ENCODE data around the gene PROK2.

Gene PROK2

DNA sequence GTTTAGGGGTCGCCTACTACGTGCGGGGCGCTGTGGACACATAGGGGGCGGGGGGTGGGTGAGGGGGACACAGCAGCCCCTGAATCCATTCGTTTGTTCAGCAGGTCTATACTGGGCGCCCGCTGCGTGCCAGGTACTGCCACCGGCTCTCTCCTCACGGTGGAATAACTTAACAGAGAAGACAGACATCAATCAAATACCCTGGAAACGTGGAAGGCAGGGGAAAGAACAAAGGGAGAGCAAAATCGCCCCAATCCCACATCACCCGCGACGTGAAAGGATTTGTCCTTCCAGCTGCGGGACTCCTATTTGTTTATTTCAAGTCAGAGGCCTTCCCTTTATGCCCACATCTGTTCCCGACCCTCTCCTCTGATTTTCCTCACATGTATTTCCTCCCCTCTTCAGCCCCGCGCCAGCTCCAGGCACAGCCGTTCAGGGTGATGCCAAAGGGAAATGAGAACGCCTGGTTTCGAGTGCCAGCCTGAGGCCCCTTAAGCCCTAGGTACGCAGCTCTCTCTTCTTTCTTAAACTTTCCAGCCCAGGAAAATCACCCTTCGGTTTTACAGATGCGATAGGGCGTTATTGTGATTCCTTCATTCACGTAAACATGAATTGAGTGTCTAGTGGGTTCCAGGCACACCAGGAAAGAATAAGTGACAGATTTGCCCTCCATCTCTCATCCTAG lies 726 bp upstream of the PROK2 start:
- Histone ChIP-seq H3K4me2 (ENCODE audit: low read length) (no peak overlapping the region), H3K9me3 (ENCODE audit: insufficient read depth, low read length) (no peaks in the 10 kb centered on the region), H3K36me3 (replicated peaks; ENCODE audit: low read depth, low read length) (no peaks in the 10 kb centered on the region), H3K4me1 (ENCODE audit: low read length) (0 out of 2 replicates have a peak, but pooled peaks cover 4% of the 10 kb centered on the region), H4K20me1 (ENCODE audit: insufficient read depth, low read length) (no peaks in the 10 kb centered on the region), H3K79me2 (ENCODE audit: low read length) (no peaks in the 10 kb centered on the region), H3K9ac (ENCODE audit: low read length) (no peak overlapping the region), H3K27ac (ENCODE audit: low read length) (no peak overlapping the region), H3K27me3 (ENCODE audit: low read depth, low read length) (peaks cover 28% of the 10 kb centered on the region), H3K4me3 (ENCODE audit: low read length) (no peak overlapping the region), H2AFZ (ENCODE audit: low read depth, low read length) (no peak overlapping the region)
- TF ChIP-seq EZH2phosphoT487 (IDR thresholded peaks at IDR 0.05; ENCODE audit: low read depth): no peak
- no peak for TF ChIP-seq CTCF (IDR thresholded peaks at IDR 0.05; ENCODE audit: low read depth, low read length)

DNA sequence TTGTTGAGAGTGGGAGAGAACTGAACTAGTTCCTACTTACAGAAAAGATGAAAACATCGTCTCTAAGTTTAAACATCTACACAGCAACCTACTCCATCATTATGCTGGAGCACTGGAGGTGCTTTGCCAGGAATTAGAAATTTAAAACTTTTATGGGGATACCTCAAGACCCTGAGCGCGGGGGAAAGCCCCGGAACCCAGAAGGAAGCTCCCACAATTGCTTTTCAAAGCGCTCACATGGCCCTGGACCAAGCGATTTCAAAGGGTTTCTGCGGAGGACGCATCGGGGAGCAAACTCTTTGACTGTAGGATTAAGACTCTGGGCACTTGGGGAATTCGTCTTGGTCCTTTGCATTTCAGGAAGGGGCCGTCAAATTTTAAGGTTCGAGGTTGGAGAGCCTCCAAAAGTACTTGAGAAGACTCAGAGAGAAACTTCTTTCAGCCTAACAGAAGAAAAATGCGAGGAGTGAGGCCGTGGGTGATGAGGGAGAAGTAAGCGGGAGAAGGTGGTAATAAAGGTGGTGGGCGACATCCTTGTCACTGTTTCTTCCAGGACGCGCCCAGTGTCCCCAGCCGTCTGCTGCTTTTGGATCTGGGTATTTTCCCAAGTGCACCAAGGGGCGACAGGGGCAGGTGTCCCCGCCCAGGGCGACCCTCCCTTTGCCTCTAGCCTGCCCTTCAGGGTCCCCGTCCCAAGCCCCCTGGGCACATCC lies 591 bp downstream of the PROK2 start:
- no peak overlapping the region for H3K4me2 ChIP-seq (ENCODE audit: low read length)
- no peaks in the 10 kb centered on the region for H3K36me3 ChIP-seq (replicated peaks; ENCODE audit: low read depth, low read length)
- H3K27ac ChIP-seq (ENCODE audit: low read length): no peak overlapping the region
- H3K27me3 ChIP-seq (ENCODE audit: low read depth, low read length): peaks cover 31% of the 10 kb centered on the region
- H4K20me1 ChIP-seq (ENCODE audit: insufficient read depth, low read length): no peaks in the 10 kb centered on the region
- no peak overlapping the region for H3K9ac ChIP-seq (ENCODE audit: low read length)
- 0 out of 2 replicates have a peak, but pooled peaks cover 4% of the 10 kb centered on the region for H3K4me1 ChIP-seq (ENCODE audit: low read length)
- TF ChIP-seq CTCF (IDR thresholded peaks at IDR 0.05; ENCODE audit: low read depth, low read length) (no peak), EZH2phosphoT487 (IDR thresholded peaks at IDR 0.05; ENCODE audit: low read depth) (no peak)
- no peaks in the 10 kb centered on the region for H3K9me3 ChIP-seq (ENCODE audit: insufficient read depth, low read length)
- H3K4me3 ChIP-seq (ENCODE audit: low read length): no peak overlapping the region
- H2AFZ ChIP-seq (ENCODE audit: low read depth, low read length): no peak overlapping the region
- no peaks in the 10 kb centered on the region for H3K79me2 ChIP-seq (ENCODE audit: low read length)

GRCh38 chr3:71783152-71783551 lies 1.8 kb downstream of the PROK2 start:
- H3K27ac ChIP-seq (ENCODE audit: low read length): no peak overlapping the region
- H3K9ac ChIP-seq (ENCODE audit: low read length): no peak overlapping the region
- H3K79me2 ChIP-seq (ENCODE audit: low read length): no peaks in the 10 kb centered on the region
- no peak overlapping the region for H3K4me2 ChIP-seq (ENCODE audit: low read length)
- no peaks in the 10 kb centered on the region for H4K20me1 ChIP-seq (ENCODE audit: insufficient read depth, low read length)
- H3K36me3 ChIP-seq (replicated peaks; ENCODE audit: low read depth, low read length): no peaks in the 10 kb centered on the region
- H3K27me3 ChIP-seq (ENCODE audit: low read depth, low read length): peaks cover 31% of the 10 kb centered on the region
- TF ChIP-seq EZH2phosphoT487 (IDR thresholded peaks at IDR 0.05; ENCODE audit: low read depth) (no peak), CTCF (IDR thresholded peaks at IDR 0.05; ENCODE audit: low read depth, low read length) (no peak)
- peaks cover 9% of the 10 kb centered on the region for H3K4me1 ChIP-seq (ENCODE audit: low read length)
- no peak overlapping the region for H2AFZ ChIP-seq (ENCODE audit: low read depth, low read length)
- no peaks in the 10 kb centered on the region for H3K9me3 ChIP-seq (ENCODE audit: insufficient read depth, low read length)
- H3K4me3 ChIP-seq (ENCODE audit: low read length): no peak overlapping the region

DNA sequence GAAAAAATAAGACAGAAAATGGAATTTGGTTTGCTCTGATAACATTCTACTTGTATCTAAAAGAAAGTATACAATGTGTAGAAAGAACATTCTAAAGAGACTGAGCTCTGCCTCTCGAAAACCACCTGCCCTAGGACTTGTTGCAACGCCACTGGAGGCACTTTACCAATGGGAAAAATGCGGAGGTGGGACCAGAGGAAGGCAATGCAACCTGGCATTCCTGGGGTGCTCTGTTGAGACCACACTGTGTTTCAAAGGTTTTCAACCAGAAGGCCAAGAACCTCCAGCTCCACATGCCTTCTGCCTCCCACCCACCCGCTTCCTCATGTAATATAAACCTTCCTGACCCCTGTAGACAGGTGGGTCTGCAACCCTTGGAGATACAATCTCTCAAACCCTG lies 4.5 kb downstream of the PROK2 start:
- TF ChIP-seq EZH2phosphoT487 (IDR thresholded peaks at IDR 0.05; ENCODE audit: low read depth) (no peak), CTCF (IDR thresholded peaks at IDR 0.05; ENCODE audit: low read depth, low read length) (no peak)
- H3K9me3 ChIP-seq (ENCODE audit: insufficient read depth, low read length): no peaks in the 10 kb centered on the region
- H3K27me3 ChIP-seq (ENCODE audit: low read depth, low read length): peaks cover 22% of the 10 kb centered on the region
- H3K27ac ChIP-seq (ENCODE audit: low read length): no peak overlapping the region
- no peak overlapping the region for H3K9ac ChIP-seq (ENCODE audit: low read length)
- H4K20me1 ChIP-seq (ENCODE audit: insufficient read depth, low read length): no peaks in the 10 kb centered on the region
- peaks cover 14% of the 10 kb centered on the region for H3K4me1 ChIP-seq (ENCODE audit: low read length)
- no peak overlapping the region for H2AFZ ChIP-seq (ENCODE audit: low read depth, low read length)
- H3K4me2 ChIP-seq (ENCODE audit: low read length): no peak overlapping the region
- no peak overlapping the region for H3K4me3 ChIP-seq (ENCODE audit: low read length)
- no peaks in the 10 kb centered on the region for H3K79me2 ChIP-seq (ENCODE audit: low read length)
- H3K36me3 ChIP-seq (replicated peaks; ENCODE audit: low read depth, low read length): no peaks in the 10 kb centered on the region

Measured in OCI-LY3 (cell line).